ENCODE data around the gene DGKE. TPM values are rescaled to one million over a fixed set of nuclear protein-coding genes. Genes with fewer than 3 reads are reported as not detected.

The DGKE gene
- total and polyA plus RNA-seq, 8 donors, result 0.56 to 38.8 (median 13.6) TPM

GRCh38 chr17:56902348-56902747 is 68.4 kb downstream of the DGKE start:
- peaks cover 0 to 26% (median 5%) of the 10 kb centered on the region in 4 donors for H3K4me1 ChIP-seq
- H3K36me3 ChIP-seq, result peaks cover 79 to 100% (median 100%) of the 10 kb centered on the region in 4 donors
- 92 to 98% (median 93%) methylated on average over 4 of the region's 4 CpGs for whole genome bisulfite sequencing, 5 donors
- TF ChIP-seq POLR2A (IDR thresholded peaks at IDR 0.05) (no peak), POLR2AphosphoS5 (IDR thresholded peaks at IDR 0.05) (no peak), EP300 (IDR thresholded peaks at IDR 0.05) (no peak), CTCF (IDR thresholded peaks at IDR 0.05) (no peak)
- H3K27me3 ChIP-seq, result no peaks in the 10 kb centered on the region
- intact Hi-C loops (cut with DNase I; ENCODE audit: low total_unique reads), result no loop called here
- H3K9me3 ChIP-seq, result no peaks in the 10 kb centered on the region
- no peak overlapping the region for H3K27ac ChIP-seq
- no peak overlapping the region for H3K4me3 ChIP-seq
- no peak for DNase-seq

DNA sequence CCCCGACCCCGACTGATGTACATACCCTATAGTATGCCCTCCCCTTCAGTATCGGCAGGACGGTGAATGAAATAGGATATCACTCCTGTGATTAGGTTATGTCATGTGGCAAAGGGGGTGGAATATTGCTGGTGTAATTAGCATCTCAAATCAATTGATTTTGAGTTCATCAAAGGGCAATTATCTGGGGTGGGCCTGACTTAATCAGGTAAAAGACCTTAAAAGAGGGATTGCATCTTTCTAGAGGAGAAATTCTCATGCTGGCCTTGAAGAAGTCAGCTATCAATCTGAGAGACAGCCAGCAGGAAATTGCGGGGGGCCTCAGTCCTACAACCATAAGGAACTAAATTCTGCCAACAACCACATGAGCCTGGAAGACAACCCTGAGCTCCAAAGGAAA is 69.6 kb downstream of the DGKE start:
- H3K9me3 ChIP-seq, result no peaks in the 10 kb centered on the region
- no peak for DNase-seq
- 89 to 100% (median 96%) methylated on average over 5 of the region's 5 CpGs for WGBS, 5 donors
- H3K4me1 ChIP-seq, result peaks cover 0 to 25% (median 4%) of the 10 kb centered on the region in 4 donors
- TF ChIP-seq POLR2AphosphoS5 (IDR thresholded peaks at IDR 0.05) (no peak), POLR2A (IDR thresholded peaks at IDR 0.05) (no peak)
- intact Hi-C loops (cut with DNase I; ENCODE audit: low total_unique reads), result no loop called here
- no peak overlapping the region for H3K4me3 ChIP-seq
- H3K36me3 ChIP-seq, result peaks cover 87 to 100% (median 100%) of the 10 kb centered on the region in 4 donors
- H3K27me3 ChIP-seq, result no peaks in the 10 kb centered on the region
- no peak overlapping the region for H3K27ac ChIP-seq

DNA sequence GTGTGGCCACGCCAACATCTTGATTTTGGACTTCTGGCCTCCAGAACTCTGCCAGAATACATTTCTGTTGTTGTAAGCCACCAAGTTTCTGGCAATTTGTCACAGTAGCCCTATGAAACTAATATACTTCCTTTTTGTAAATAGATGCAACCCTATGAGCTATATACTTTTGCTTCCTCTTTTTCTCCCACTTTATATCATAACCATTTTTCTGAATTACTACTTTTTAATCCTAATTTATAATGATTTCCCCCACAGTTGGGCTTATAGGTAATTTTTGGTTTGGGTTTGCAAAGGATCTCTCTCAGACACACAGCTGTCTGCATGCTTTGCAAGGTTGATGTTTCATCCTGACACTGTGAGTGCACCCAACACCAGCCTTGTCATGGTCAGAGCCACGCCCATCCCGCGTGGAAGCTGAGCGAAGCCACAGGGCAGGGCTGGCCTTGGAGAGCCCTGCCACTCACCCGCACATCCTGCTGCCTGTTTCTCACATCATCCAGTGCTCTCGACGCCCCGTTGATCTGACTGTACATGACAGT is 74.1 kb downstream of the DGKE start:
- Histone ChIP-seq H3K27me3 (no peaks in the 10 kb centered on the region), H3K4me3 (peak overlapping the region in 1 of 4 donors; percentile 8), H3K27ac (peak overlapping the region in 3 of 5 donors; percentile 19 to 98 (median 49)), H3K36me3 (peaks cover 46 to 62% (median 58%) of the 10 kb centered on the region in 4 donors), H3K4me1 (peaks cover 38 to 57% (median 40%) of the 10 kb centered on the region in 4 donors), H3K9me3 (no peaks in the 10 kb centered on the region)
- intact Hi-C loops (cut with DNase I; ENCODE audit: low total_unique reads), result no loop called here
- no peak for TF ChIP-seq CTCF (IDR thresholded peaks at IDR 0.05)
- TF ChIP-seq POLR2AphosphoS5 (IDR thresholded peaks at IDR 0.05), result no peak
- TF ChIP-seq EP300 (IDR thresholded peaks at IDR 0.05), result no peak
- no peak for TF ChIP-seq POLR2A (IDR thresholded peaks at IDR 0.05)
- DNase-seq, result peak in 1 of 2 donors; percentile 58
- 62 to 77% (median 74%) methylated on average over 9 of the region's 9 CpGs for WGBS, 5 donors

DNA sequence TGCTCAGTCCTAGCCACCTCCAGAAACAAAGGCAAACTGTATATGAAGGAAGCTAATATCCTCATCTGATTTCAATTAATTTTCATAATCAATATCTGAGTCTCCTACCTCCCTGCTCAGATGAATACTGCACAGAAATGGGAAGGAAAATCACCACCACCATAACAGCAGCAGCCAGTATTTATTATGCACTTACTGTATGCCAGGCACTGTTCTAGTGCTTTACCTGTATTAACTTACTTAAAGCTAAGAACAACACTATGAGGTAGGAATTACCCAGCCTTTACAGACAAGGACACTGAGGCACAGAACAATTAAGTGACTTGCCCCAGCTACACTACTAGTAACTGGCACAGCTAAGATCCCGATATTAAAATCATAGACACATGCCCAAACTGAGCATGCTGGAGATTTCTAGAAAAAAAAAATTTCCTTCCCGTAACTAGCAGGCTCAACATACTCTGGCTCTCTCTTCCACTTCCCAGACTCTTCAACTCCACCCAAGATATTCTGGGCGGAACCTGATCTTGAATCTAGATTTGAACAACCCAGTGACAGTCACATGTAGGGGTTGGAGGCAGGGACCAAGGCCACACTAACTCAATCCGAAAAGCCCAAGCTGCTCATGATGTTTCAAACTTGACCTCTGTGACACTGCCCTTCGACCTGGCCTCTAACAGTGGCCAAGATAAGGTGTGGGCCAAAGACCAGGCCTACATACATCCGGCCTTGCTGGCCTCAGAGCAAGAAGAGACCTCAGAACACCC is 76.0 kb downstream of the DGKE start:
- Histone ChIP-seq H3K27me3 (no peaks in the 10 kb centered on the region), H3K9me3 (no peaks in the 10 kb centered on the region), H3K36me3 (peaks cover 27 to 43% (median 39%) of the 10 kb centered on the region in 4 donors), H3K4me1 (peaks cover 42 to 61% (median 45%) of the 10 kb centered on the region in 4 donors), H3K27ac (peak overlapping the region; percentile 69 to 98 (median 92)), H3K4me3 (peak overlapping the region in 2 of 4 donors; percentile 75 to 90)
- TF ChIP-seq POLR2AphosphoS5 (IDR thresholded peaks at IDR 0.05) (peak in 1 of 3 donors; percentile 54), POLR2A (IDR thresholded peaks at IDR 0.05) (no peak)
- intact Hi-C loops (cut with DNase I; ENCODE audit: low total_unique reads), result no loop called here
- 35 to 53% (median 44%) methylated on average over 6 of the region's 6 CpGs for WGBS, 5 donors
- peak in 1 of 2 donors; percentile 40 for DNase-seq

DNA sequence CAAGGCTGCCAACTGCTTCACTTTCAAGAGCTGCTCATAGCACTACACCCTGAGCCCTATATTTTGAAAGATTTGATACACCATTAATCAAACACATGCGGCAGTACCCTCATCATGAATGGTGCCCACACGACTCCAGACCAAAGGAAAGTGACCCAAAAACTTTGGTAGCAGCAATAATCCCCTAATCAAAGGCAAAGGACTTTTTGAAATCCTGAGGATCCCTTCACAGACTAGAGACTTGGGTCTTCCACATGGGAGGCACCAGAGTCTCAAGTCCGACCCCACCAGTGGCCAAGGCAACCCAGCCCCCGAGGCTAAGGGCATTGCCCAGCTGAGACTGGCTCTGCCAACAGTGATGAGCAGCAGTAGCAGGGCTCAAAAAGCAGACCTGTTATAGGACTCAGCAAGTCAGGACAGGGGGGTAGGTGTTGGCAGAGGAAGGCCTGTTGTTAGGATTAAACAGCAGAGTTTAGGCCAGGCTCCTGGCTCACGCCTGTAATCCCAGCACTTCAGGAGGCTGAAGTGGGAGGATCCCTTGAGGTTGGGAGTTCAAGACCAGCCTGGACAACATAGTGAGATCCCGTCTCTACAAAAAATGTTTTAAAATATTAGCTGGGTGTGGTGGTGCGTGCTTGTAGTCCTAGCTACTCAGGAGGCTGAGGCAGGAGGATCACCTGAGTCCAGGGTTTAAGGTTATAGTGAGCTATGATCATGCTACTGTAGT is 76.7 kb downstream of the DGKE start:
- no peak for DNase-seq
- Histone ChIP-seq H3K4me1 (peaks cover 48 to 68% (median 52%) of the 10 kb centered on the region in 4 donors), H3K36me3 (peaks cover 23 to 36% (median 32%) of the 10 kb centered on the region in 4 donors), H3K27ac (peak overlapping the region; percentile 69 to 98 (median 92)), H3K9me3 (no peaks in the 10 kb centered on the region), H3K27me3 (no peaks in the 10 kb centered on the region), H3K4me3 (peak overlapping the region in 2 of 4 donors; percentile 75 to 90)
- no peak for TF ChIP-seq CTCF (IDR thresholded peaks at IDR 0.05)
- no peak for TF ChIP-seq POLR2AphosphoS5 (IDR thresholded peaks at IDR 0.05)
- TF ChIP-seq EP300 (IDR thresholded peaks at IDR 0.05), result no peak
- no peak for TF ChIP-seq POLR2A (IDR thresholded peaks at IDR 0.05)
- intact Hi-C loops (cut with DNase I; ENCODE audit: low total_unique reads), result no loop called here
- 66 to 79% (median 73%) methylated on average over 7 of the region's 7 CpGs for WGBS, 5 donors
